NOMO-1 treated with DMSO at 0.1 percent for 48 hours (cell line): Measurements from ENCODE around the gene C2CD2.

ENCODE experiments used
- DNase-seq: peaks from one replicate; lab custom pipeline; 2025; ENCODE audit not compliant: unreplicated experiment; lab: John Stamatoyannopoulos, UW

The C2CD2 gene

DNA sequence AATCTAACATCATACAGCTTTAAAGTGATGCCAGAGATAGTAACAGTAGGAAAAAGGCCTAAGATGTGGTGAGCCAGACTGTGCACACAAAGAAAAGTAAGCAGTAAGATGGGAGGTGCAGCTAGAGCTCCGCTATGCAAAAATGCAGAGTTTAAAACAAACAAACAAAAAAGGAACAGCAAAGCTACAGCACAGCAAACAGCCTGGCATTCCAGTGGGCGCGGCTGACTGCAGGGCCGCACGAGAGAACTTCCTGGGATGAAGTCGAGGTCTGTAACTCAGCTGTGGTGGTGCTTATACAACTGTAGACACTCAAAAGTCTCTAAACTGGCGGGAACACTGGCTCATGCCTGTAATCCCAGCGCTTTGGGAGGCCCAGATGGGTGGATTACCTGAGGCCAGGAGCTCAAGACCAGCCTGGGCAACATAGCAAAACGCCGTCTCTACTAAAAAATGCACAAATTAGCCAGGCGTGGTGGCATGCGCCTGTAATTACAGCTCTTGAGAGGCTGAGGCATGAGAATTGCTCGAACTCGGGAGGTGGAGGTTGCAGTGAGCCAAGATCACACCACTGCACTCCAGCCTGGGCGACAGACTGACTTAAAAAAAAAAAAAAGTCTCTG, 104.7 kb downstream of the C2CD2 start:
- no peak for DNase-seq

DNA sequence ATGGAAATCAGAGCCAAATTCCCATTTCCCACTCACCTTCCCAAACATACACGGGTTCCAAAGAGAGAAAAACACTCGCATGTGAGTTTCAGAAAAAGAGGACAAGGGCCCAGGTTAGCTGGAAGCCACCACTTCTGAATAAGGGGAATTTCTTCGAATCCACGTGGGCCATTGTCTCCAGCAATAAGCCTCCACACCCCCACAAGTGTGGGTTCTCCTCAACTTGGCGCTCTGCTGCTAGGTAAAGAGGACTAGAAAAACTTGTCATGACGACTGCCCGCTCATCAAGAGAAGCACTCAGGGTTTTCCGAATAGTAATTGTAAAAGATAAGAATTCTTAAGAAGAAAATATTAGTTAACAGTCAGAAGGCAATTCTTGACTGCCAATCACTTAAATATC, 105.3 kb downstream of the C2CD2 start:
- DNase-seq: no peak

DNA sequence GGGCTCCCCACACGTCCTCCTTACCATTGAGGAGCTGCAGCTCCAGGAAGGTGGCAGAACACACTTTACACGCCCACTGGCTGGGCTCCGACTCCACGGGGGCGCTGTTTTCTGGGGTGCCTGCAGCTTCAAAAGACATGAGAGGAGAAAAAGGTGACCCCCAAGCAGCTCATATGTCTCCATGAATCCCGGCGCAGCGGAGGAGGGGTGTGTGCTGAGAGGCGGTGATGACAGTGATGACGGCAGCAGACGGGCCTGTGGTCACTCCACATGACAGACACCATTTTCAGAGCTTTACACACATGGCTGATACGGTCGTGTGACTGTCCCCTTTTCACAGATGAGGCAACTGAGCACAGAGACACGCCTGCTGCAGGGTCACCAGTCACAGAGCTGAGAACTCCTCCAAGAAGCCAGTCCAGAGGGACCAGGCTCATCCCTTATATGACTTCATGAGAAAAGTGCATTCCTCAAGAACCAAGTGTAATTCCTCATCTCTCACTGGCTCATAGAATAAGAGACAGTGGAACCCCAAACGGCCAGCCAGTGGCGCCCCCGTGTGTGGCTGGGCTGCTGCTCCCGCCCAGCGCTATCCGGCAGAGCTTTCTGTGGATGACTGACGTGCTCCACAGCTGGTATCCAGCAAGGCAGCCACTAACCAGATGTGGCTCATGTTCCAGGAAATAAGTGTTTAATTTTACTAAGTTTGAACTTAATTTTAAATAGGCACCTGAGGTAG, 106.6 kb downstream of the C2CD2 start:
- DNase-seq: no peak

DNA sequence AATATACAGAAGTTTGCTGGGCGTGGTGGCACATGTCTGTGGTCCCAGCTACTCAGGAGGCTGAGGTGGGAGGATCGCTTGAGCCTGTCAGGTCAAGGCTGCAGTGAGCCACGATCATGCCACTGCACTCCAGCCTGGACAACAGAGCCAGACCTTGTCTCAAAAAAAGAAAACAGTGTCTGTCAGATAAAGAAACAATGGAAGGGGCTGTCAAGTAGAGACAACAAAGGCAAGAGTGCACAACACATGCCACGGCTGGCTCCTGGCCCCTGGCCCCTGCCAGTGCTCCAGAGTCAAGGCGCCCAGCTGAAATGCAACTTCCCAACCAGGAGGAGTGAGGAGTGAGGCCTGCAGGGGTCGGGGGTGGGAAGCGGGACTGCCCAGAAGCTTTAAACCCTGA, 107.3 kb downstream of the C2CD2 start:
- no peak for DNase-seq

DNA sequence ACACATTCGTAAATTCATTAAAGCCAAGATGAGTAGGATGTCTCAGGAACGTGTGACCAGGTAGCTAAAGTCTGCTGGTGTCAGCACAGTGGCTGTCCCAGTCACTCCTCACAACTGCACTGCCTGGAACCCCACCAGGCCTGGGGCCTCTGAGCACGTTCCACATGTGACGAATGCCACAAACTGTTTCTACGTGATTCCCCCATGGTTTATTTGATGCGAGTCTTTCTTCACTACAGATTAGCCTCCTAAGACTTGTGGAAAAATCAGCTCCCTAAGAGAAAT, 107.8 kb downstream of the C2CD2 start:
- DNase-seq: no peak

DNA sequence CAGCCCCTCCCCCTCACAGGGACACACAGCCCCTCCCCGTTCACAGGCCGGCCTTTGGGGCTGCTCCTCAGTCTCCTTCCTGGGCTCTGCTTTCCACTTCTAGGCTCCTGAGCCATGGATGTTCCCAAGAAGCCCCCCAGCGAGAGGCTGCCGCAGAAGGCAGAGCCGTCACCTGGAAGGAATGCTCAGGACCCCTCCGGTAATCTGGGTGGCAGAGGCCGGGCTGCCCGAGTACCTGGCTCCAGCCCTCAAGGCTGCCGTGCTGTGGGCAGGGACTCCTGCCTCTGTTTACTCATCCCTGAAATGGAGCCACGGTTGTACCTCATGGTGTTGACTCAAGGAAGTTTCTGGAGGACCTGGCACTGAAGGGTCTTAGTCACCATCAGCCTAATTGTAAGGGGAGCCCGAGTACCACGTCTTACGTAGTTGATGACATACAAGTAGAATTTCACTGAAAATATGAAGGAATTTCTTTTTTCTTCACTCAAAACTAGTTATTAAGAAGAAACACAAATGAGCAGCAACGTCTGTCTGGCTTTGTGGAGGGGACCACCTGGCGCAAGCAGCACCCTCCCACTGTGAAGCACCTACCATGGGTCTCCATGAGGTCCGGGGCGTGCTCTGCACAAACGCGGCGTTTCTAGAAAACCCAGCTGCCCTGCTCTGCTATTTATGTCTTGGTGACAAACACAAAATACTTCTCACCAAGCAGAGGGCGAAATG, 108.3 kb downstream of the C2CD2 start:
- no peak for DNase-seq

DNA sequence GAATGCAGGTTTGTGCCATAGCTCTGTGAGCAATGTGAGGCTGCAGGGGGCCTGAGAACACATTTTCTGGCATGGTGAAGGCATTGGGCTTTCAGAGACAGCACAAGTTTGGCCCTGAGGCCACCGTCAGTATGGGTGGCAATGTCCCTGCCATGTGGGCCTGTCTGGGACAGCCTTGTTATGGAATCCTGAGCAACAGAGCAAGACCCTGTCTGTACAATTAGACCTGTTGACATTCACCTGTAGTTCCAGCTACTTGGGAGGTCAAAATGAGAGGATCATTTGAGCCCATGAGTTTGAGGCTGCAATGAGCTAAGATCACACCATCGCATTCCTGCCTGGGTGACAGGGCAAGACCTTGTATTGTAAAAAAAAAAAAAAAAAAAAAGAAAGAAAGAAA, 110.2 kb downstream of the C2CD2 start:
- DNase-seq: no peak

DNA sequence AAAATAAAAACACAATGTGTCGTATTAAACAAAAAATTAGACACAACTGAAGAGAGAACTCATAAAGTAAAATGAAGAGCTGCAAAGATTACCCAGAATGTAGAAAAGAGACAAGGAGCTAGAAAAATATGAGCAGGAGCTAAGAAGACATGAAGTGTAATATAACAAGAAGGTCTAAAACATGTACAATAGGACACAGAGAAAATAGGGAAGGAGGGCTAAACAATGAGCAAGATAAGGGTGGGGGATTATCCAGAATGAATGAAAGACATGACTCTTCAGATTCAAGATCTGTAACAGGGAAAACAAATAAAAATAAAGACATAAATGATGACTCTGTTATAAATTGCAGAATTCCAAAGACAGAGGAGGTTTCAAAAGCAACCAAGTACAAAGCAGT, 112.9 kb downstream of the C2CD2 start:
- no peak for DNase-seq

DNA sequence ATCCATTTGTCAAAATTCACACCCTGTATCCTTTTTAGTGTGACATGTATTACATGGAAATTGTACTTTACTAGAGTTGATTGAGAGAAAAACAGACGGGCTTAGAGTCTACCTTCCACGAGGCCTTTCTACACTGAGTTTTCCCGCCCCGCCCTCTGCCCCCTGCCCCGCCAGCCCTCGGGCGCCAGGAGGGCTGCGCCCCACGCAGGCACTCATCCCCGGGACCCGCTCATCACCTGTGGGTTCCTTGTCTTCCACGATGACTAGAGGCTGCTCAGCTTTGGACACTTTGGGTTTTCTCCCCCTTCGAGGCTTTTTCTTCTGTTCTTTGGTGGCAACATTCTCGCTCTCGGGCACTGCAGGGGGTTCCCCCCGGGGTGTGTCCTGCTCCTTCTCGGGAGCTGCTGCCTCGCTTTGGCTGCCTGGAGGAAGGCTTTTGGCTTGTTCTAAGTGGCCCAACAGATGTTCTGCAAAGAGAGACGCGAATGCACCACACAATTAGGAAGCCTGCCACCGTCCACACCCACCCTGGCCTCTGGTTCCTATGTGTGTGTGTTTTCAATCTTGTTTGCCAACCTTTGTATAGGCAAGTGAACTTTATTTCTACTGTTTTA, 114.3 kb downstream of the C2CD2 start:
- DNase-seq: no peak

DNA sequence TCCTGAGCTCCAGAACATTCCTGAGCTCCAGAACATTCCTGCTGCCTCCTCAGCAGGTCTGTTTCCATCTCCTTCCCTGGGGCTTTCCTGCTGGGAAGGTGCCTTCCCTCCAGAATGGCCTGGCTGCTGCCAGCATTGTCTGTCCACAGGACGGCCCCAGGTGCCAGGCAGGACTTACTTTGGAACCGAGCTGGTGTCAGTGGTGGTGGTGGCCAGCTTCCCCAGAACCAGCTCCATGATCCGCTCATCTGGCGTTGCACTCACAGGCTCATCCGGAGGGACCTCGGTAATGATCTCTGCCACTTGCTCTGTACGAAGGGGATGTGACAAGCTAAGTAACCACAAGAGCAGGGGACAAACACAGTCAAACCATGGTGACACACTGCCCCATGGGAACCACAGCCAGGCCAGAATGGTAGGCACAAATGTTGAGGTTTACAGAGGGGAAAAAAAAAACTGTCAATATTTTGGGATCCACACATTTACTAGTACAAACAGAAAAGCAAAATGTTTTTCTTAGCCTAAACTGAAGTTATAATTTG, 116.0 kb downstream of the C2CD2 start:
- no peak for DNase-seq

DNA sequence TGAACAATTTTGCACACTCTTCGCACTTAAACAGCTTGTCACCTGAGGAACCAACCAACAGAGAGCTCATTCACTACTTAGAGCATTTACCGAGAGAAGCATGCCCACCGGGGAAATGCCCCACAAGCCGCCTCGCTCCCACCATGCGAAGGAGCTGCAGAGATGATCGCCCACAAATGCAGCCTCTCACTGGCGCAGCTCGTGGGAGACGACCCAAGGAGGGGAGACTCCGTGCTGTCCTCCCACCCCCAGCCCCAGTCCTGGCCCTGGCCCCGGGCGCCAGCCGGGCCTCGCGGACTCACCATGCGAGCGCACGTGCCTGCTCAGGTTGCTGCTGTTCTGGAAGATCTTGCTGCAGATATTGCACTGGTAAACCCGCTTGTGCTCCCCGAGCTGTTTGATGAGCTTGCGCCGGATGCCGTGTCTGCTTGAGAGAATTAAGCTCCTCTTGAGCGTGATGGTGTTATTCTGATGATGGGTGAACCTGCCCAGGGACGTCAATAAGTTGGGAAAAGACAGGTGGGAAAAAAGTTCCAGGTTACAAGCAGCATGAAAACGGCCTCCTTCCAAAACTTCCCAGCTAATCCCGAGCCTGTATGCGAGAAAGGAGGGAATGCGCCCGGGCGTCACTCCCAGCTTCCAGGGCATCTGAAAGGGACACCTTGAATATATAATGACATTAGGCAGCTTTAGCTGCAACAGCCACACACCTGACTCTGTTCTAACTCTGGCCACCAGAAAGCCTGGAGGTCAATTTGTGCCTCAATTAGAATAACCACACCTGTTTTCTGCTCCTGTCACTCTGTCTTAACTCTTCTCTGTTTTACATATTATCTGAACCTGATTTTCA, 117.4 kb downstream of the C2CD2 start:
- no peak for DNase-seq

DNA sequence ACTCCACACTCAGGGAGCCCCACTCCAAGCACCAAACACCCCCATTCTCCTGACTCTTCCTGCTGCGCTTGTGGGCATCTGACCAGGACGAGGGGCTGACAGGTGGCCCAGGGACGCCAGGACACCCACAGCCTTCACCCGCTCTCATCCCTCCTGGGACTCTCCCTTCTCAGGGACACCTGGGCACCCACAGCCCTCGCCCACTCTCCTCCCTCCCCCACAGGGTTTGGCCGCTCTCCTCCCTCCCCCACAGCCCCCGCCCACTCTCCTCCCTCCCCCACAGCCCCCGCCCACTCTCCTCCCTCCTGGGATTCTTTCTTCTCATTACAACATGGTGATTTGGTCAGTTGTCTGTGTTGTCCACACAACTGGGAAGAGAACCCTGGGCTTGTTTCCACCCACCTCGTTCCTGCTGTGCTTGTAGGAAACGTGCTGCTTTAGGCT, 118.1 kb downstream of the C2CD2 start:
- no peak for DNase-seq
